Testis (tissue), 2 donors: ENCODE measurements around the gene TBC1D8B.

Experiments
- CTCF ChIP-seq, 3 experiments: fragments of 450-650 bp in 2 of 3; fragments of 200-600 bp in 1 of 3; sonication (generic) in 1 of 3; IDR thresholded peaks; one replicate each; pipeline ENCODE4 v1.5.1; 2016 to 2019; ENCODE audit warnings: antibody characterized with exemption in 3 of 3, mild to moderate bottlenecking in 2 of 3, moderate library complexity in 1 of 3
- POLR2A ChIP-seq: fragments of 450-650 bp; IDR thresholded peaks from one replicate; pipeline ENCODE4 v1.6.1; 2017; ENCODE audit warnings: antibody characterized with exemption, mild to moderate bottlenecking, moderate library complexity

GRCh38 chrX:106921637-106922036, 119.2 kb downstream of the TBC1D8B start:
- TF ChIP-seq POLR2A (no peak), CTCF (IDR thresholded peaks at IDR 0.05) (no peak)
